DND-41 (cell line): ENCODE results near the gene ELOVL5.

Experiments used
- ATAC-seq: fragments of 200-7000 bp; cut with Tn5 transposase; 3 replicates; pipeline ENCODE4 v1.9.1; 2021; ENCODE audit warnings: low read depth; ENCODE audit not compliant: insufficient read depth
- DNase-seq: peaks from one replicate; pipeline ENCODE4 v3.0.0-alpha.2; 2020
- H2AFZ ChIP-seq: 2 replicates; pipeline ENCODE4 v1.6.0; 2012; ENCODE audit warnings: low read depth, low read length
- H3K27ac ChIP-seq: 2 replicates; pipeline ENCODE4 v1.5.1; 2012; ENCODE audit warnings: low read length, inconsistent platforms
- H3K27me3 ChIP-seq: fragments of 200-600 bp; sonication (generic); 2 replicates; pipeline ENCODE4 v1.6.0; 2012; ENCODE audit warnings: low read length, mild to moderate bottlenecking, inconsistent platforms; ENCODE audit not compliant: insufficient read depth, poor library complexity
- H3K36me3 ChIP-seq: 2 replicates; pipeline ENCODE4 v1.5.1; 2012; ENCODE audit warnings: low read length, inconsistent platforms; ENCODE audit not compliant: insufficient read depth
- H3K4me1 ChIP-seq: 2 replicates; pipeline ENCODE4 v1.5.1; 2012; ENCODE audit warnings: mild to moderate bottlenecking, low read length; ENCODE audit not compliant: insufficient read depth
- H3K4me2 ChIP-seq: 2 replicates; pipeline ENCODE4 v1.6.0; 2012; ENCODE audit warnings: mild to moderate bottlenecking, moderate library complexity, low read length, inconsistent platforms; ENCODE audit not compliant: insufficient read depth
- H3K4me3 ChIP-seq, 2 experiments: fragments of 200-600 bp in 1 of 2; shearing (Covaris generic) in 1 of 2; 2 replicates each; pipeline ENCODE4 v1.5.1; 2012 to 2016; ENCODE audit warnings: inconsistent platforms in 2 of 2, low read length in 2 of 2, mild to moderate bottlenecking in 2 of 2, low read depth in 1 of 2, moderate library complexity in 1 of 2
- H3K79me2 ChIP-seq: 2 replicates; pipeline ENCODE4 v1.6.0; 2012; ENCODE audit warnings: low read length, inconsistent platforms; ENCODE audit not compliant: insufficient read depth
- H3K9ac ChIP-seq: 2 replicates; pipeline ENCODE4 v1.6.0; 2012; ENCODE audit warnings: low read depth, mild to moderate bottlenecking, inconsistent platforms, low read length, moderate library complexity
- H3K9me3 ChIP-seq: 2 replicates; pipeline ENCODE4 v1.5.1; 2012; ENCODE audit warnings: low read length, moderate library complexity, mild to moderate bottlenecking, inconsistent platforms; ENCODE audit not compliant: insufficient read depth, severe bottlenecking
- H4K20me1 ChIP-seq: 2 replicates; pipeline ENCODE4 v1.6.0; 2012; ENCODE audit warnings: low read length; ENCODE audit not compliant: insufficient read depth
- CTCF ChIP-seq: IDR thresholded peaks from 2 replicates; pipeline ENCODE4 v1.5.1; 2012; ENCODE audit warnings: borderline replicate concordance, low read length, moderate library complexity, mild to moderate bottlenecking; ENCODE audit not compliant: poor library complexity, severe bottlenecking; ENCODE audit errors: extremely low read depth
- EZH2 ChIP-seq: IDR thresholded peaks from 3 replicates; pipeline ENCODE4 v1.6.1; 2012; ENCODE audit warnings: borderline replicate concordance, low read depth, mild to moderate bottlenecking, moderate library complexity, low read length, inconsistent platforms; ENCODE audit not compliant: severe bottlenecking

The ELOVL5 gene

GRCh38 chr6:53230775-53231467 lies 117.8 kb downstream of the ELOVL5 start:
- no peak overlapping the region for H2AFZ ChIP-seq
- H3K4me1 ChIP-seq, result no peaks in the 10 kb centered on the region
- DNase-seq, result no peak
- ATAC-seq, result no peak
- no peak overlapping the region for H3K27ac ChIP-seq
- H3K36me3 ChIP-seq, result no peaks in the 10 kb centered on the region
- no peak overlapping the region for H3K4me3 ChIP-seq
- H3K9me3 ChIP-seq, result no peaks in the 10 kb centered on the region
- no peaks in the 10 kb centered on the region for H4K20me1 ChIP-seq
- TF ChIP-seq CTCF, result no peak
- no peak for TF ChIP-seq EZH2
- no peak overlapping the region for H3K9ac ChIP-seq
- H3K27me3 ChIP-seq, result no peaks in the 10 kb centered on the region
- H3K79me2 ChIP-seq, result no peaks in the 10 kb centered on the region
- no peak overlapping the region for H3K4me2 ChIP-seq

GRCh38 chr6:53227847-53228246 lies 120.9 kb downstream of the ELOVL5 start:
- no peak for DNase-seq
- no peak for TF ChIP-seq CTCF
- no peak for TF ChIP-seq EZH2
- H3K4me1 ChIP-seq, result no peaks in the 10 kb centered on the region
- no peak overlapping the region for H3K9ac ChIP-seq
- no peak for ATAC-seq
- no peak overlapping the region for H3K27ac ChIP-seq
- no peaks in the 10 kb centered on the region for H3K27me3 ChIP-seq
- no peak overlapping the region for H3K4me2 ChIP-seq
- no peak overlapping the region for H3K4me3 ChIP-seq
- H3K36me3 ChIP-seq, result no peaks in the 10 kb centered on the region
- no peak overlapping the region for H2AFZ ChIP-seq
- H3K9me3 ChIP-seq, result no peaks in the 10 kb centered on the region
- no peaks in the 10 kb centered on the region for H4K20me1 ChIP-seq
- no peaks in the 10 kb centered on the region for H3K79me2 ChIP-seq

GRCh38 chr6:53220605-53221004 lies 128.1 kb downstream of the ELOVL5 start:
- no peaks in the 10 kb centered on the region for H3K79me2 ChIP-seq
- H3K4me2 ChIP-seq, result no peak overlapping the region
- no peak overlapping the region for H2AFZ ChIP-seq
- peaks cover 10% of the 10 kb centered on the region for H3K4me1 ChIP-seq
- no peaks in the 10 kb centered on the region for H4K20me1 ChIP-seq
- ATAC-seq, result no peak
- no peak for DNase-seq
- H3K9me3 ChIP-seq, result no peaks in the 10 kb centered on the region
- no peak overlapping the region for H3K4me3 ChIP-seq
- no peaks in the 10 kb centered on the region for H3K27me3 ChIP-seq
- no peak overlapping the region for H3K9ac ChIP-seq
- TF ChIP-seq CTCF (no peak), EZH2 (no peak)
- H3K27ac ChIP-seq, result no peak overlapping the region
- no peaks in the 10 kb centered on the region for H3K36me3 ChIP-seq
